Caco-2 (cell line): ENCODE data around the gene SYN1. TPM values are rescaled to one million over a fixed set of nuclear protein-coding genes. Genes with fewer than 3 reads are reported as not detected.
A peak's percentile ranks its signal among the peaks of the same experiment; 100 is the strongest.

Experiments
- BruUV-seq: library from RNA; stranded (reverse); fragments of 400-500 nt; replicated peaks from 2 replicates; lab custom pipeline; 2021; lab: Mats Ljungman, UMichigan
- CTCF ChIA-PET: fragments of 300-600 bp; sonication (Branson Sonifier 250); formaldehyde crosslinking; loops from one replicate; lab custom pipeline; 2022; ENCODE audit warnings: antibody characterized with exemption; lab: Charles Lee
- POLR2A ChIA-PET: fragments of 300-600 bp; sonication (Branson Sonifier 250); formaldehyde crosslinking; loops from one replicate; lab custom pipeline; 2022; ENCODE audit warnings: antibody characterized with exemption; lab: Charles Lee
- DNase-seq, 2 experiments: peaks; one replicate each; pipeline versions ENCODE4 v3.0.0 to v3.0.0-alpha.2; 2020 to 2022
- H3K27me3 ChIP-seq: replicated peaks from 2 replicates; pipeline ENCODE4 v1.6.0; 2011; ENCODE audit warnings: low read length; ENCODE audit not compliant: control insufficient read depth, insufficient read depth
- H3K36me3 ChIP-seq: 2 replicates; pipeline ENCODE4 v1.5.1; 2011; ENCODE audit warnings: low read length; ENCODE audit not compliant: control insufficient read depth, insufficient read depth
- H3K4me1 ChIP-seq: fragments of 250-450 bp; sonication (Bioruptor Pico); 2 replicates; pipeline ENCODE4 v1.5.1; 2020; ENCODE audit warnings: mild to moderate bottlenecking
- H3K4me3 ChIP-seq: 2 replicates; pipeline ENCODE4 v1.5.1; 2011; ENCODE audit warnings: low read depth, mild to moderate bottlenecking, control low read depth, low read length
- H3K9me3 ChIP-seq: fragments of 250-450 bp; sonication (Bioruptor Pico); 2 replicates; pipeline ENCODE4 v1.5.1; 2020; ENCODE audit warnings: mild to moderate bottlenecking, moderate library complexity
- H3K27ac Mint-ChIP-seq: one replicate; pipeline ENCODE4 v1.8.0; 2022; ENCODE audit warnings: mixed read lengths; ENCODE audit not compliant: unreplicated experiment
- H3K27me3 Mint-ChIP-seq: one replicate; pipeline ENCODE4 v1.8.0; 2022; ENCODE audit warnings: mixed read lengths; ENCODE audit not compliant: insufficient read depth, unreplicated experiment
- H3K36me3 Mint-ChIP-seq: one replicate; pipeline ENCODE4 v1.8.0; 2022; ENCODE audit warnings: mild to moderate bottlenecking, mixed read lengths; ENCODE audit not compliant: insufficient read depth, unreplicated experiment
- H3K4me1 Mint-ChIP-seq: one replicate; pipeline ENCODE4 v1.8.0; 2022; ENCODE audit warnings: low read depth, mixed read lengths; ENCODE audit not compliant: unreplicated experiment
- H3K4me3 Mint-ChIP-seq: one replicate; pipeline ENCODE4 v1.8.0; 2022; ENCODE audit warnings: mild to moderate bottlenecking, moderate library complexity, mixed read lengths; ENCODE audit not compliant: unreplicated experiment
- H3K9me3 Mint-ChIP-seq: one replicate; pipeline ENCODE4 v1.8.0; 2022; ENCODE audit warnings: mixed read lengths; ENCODE audit not compliant: unreplicated experiment
- intact Hi-C: fragments of 100-400 bp; cut with micrococcal nuclease; formaldehyde crosslinking; loops from one replicate; pipeline ENCODE4 v1.10.0; 2022; ENCODE audit not compliant: unreplicated experiment
- total RNA-seq: library from RNA; stranded (reverse); gene quantifications from 2 replicates; pipeline ENCODE4 v1.2.3, GENCODE V29; 2022
- TF ChIP-seq, protein P1 (sequence below), 2 experiments: fragments of 200-600 bp in 1 of 2; IDR thresholded peaks; 1 replicate in 1 of 2; 2 replicates in 1 of 2; pipeline versions ENCODE4 v1.5.1 to v1.8.0; 2011 to 2022; ENCODE audit warnings: antibody characterized with exemption in 1 of 2, control low read depth in 1 of 2, inconsistent platforms in 1 of 2, low read depth in 1 of 2, low read length in 1 of 2, mild to moderate bottlenecking in 1 of 2, moderate library complexity in 1 of 2; ENCODE audit not compliant: insufficient read depth in 1 of 2, severe bottlenecking in 1 of 2, unreplicated experiment in 1 of 2

The SYN1 gene
- total RNA-seq, 1 experiment from 2014 or later: not detected

DNA sequence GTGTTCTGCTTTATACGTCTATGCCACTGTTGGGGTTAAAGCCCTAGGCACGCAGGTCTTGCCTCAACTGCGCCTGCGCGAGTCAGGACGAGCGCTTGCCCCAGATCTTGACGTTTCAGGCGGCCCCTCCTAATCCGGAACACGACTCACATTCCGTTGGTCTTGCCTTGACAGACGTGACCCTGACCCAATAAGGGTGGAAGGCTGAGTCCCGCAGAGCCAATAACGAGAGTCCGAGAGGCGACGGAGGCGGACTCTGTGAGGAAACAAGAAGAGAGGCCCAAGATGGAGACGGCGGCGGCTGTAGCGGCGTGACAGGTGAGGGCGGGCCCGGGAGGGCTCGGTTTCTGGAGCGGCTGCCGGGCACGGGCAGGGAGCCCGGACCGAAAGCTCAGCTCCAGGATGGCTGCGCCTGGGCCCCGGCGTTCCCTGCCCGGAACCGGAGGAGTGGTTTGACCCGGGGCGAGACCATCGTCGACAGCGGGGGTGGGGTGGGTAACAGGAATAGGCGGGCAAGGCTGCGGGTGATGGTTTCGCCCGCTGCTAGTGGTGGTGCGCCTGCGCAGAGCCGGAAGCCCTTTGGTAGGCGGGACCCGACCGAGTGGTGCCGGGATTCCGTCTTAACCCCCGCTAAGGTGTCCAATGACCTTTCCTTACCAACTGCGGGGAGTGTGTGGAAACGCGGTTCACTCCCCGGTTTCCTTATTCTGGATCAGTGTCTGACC is 58.6 kb downstream of the SYN1 start, which contains the start of gene ARAF:
Gene ARAF (plus strand): TSS at position 272 of the 725 bp plus-strand sequence. CDS start 1,763 bp downstream, outside the sequence.
- Histone ChIP-seq H3K4me3 (peak within 1 kb of the TSS; percentile 64), H3K36me3 (no peaks in the 10 kb centered on the region), H3K27me3 (no peaks in the 10 kb centered on the region), H3K4me1 (no peaks in the 10 kb centered on the region), H3K9me3 (no peaks in the 10 kb centered on the region)
- peaks cover 7% of the 10 kb centered on the region for H3K4me1 Mint-ChIP-seq
- DNase-seq: peak; percentile 97 to 99
- TF ChIP-seq, protein P1, sequence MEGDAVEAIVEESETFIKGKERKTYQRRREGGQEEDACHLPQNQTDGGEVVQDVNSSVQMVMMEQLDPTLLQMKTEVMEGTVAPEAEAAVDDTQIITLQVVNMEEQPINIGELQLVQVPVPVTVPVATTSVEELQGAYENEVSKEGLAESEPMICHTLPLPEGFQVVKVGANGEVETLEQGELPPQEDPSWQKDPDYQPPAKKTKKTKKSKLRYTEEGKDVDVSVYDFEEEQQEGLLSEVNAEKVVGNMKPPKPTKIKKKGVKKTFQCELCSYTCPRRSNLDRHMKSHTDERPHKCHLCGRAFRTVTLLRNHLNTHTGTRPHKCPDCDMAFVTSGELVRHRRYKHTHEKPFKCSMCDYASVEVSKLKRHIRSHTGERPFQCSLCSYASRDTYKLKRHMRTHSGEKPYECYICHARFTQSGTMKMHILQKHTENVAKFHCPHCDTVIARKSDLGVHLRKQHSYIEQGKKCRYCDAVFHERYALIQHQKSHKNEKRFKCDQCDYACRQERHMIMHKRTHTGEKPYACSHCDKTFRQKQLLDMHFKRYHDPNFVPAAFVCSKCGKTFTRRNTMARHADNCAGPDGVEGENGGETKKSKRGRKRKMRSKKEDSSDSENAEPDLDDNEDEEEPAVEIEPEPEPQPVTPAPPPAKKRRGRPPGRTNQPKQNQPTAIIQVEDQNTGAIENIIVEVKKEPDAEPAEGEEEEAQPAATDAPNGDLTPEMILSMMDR (IDR thresholded peaks at IDR 0.05; ENCODE audit: insufficient read depth in 1 of 2, low read depth in 1 of 2, low read length in 1 of 2, severe bottlenecking in 1 of 2, unreplicated experiment in 1 of 2): no peak
- ChIA-PET POLR2A (no interaction called here), CTCF (no interaction called here)
- no TSS peak for BruUV-seq
- H3K9me3 Mint-ChIP-seq: no peaks in the 10 kb centered on the region
- peak within 1 kb of the TSS; percentile 99 for H3K27ac Mint-ChIP-seq
- intact Hi-C loops: loop anchor here (1.0 to 2.0 kb wide), 3 partner anchors 20 to 90 kb away; partner anchors contain the start of genes CFP and ELK1
- H3K36me3 Mint-ChIP-seq: peaks cover 15% of the 10 kb centered on the region
- peak within 1 kb of the TSS; percentile 98 for H3K4me3 Mint-ChIP-seq
- no peaks in the 10 kb centered on the region for H3K27me3 Mint-ChIP-seq

DNA sequence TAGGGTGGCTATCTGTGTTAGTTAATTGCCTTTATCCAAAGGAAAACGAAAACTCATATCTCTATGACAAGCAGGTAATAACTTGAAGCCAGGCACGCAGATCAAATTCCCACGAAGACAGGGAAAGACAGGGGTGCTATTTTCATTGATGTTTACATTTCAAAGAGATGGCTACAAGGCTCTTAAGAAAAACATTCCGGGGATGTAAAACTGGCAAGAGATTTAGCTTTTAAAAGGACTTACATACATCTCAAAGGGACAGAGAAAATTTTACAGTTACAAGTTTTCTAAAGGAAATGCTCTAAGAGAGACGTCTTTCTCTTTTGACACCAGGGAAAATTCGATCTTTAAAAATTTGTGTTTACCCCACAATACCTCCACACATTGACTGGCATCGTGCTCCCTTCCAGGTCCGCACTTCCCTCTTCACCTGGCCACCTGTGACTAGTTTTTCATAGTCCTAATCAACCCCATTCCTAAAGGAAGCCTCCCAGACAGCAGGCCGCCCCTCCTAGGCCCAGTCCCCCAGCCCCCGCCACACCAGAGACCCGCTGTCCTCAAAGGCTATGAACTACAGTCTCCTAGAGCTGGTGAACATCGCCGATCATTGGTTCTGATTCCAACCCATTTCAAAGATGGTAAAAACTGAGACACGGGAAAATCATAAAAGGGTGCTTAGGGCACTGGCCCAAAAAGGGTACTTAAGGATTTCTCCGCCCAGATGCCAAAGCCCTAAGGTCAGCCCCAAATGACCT is 59.3 kb downstream of the SYN1 start:
- H3K4me1 ChIP-seq: no peaks in the 10 kb centered on the region
- DNase-seq: no peak
- H3K27ac Mint-ChIP-seq: peak overlapping the region; percentile 99
- H3K4me3 Mint-ChIP-seq: peak overlapping the region; percentile 98
- POLR2A ChIA-PET: no interaction called here
- H3K27me3 Mint-ChIP-seq: no peaks in the 10 kb centered on the region
- H3K9me3 ChIP-seq: no peaks in the 10 kb centered on the region
- no peaks in the 10 kb centered on the region for H3K27me3 ChIP-seq
- no peaks in the 10 kb centered on the region for H3K9me3 Mint-ChIP-seq
- peaks cover 19% of the 10 kb centered on the region for H3K36me3 Mint-ChIP-seq
- TSS peak; percentile 74 for BruUV-seq
- TF ChIP-seq, protein P1 (IDR thresholded peaks at IDR 0.05; ENCODE audit: insufficient read depth in 1 of 2, low read depth in 1 of 2, low read length in 1 of 2, severe bottlenecking in 1 of 2, unreplicated experiment in 1 of 2): no peak
- intact Hi-C loops: loop anchor here (2.0 kb wide), 1 partner anchor 90 kb away; the partner anchor contains the start of gene ELK1
- CTCF ChIA-PET: no interaction called here
- H3K4me1 Mint-ChIP-seq: peaks cover 12% of the 10 kb centered on the region
- no peaks in the 10 kb centered on the region for H3K36me3 ChIP-seq
- peak overlapping the region; percentile 44 for H3K4me3 ChIP-seq

DNA sequence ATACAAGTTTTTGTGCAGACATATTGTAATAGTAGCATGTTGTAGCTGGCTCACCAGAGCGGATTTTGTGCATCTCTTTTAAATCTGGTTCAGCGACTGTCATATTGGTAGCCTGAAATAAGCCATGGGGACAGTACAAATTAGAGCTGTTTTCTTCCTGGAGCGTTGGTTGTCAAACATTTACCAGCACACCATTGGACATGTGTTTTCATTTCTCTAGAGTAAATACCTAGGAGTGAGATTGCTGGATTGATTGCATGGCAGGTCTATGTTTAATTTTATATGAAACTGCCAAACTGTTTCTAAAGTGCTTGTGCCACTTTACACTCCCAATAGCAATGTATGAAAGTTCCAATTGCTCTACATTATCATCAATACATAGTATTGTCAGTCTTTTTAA is 61.2 kb downstream of the SYN1 start:
- no peaks in the 10 kb centered on the region for H3K9me3 ChIP-seq
- intact Hi-C loops: no loop called here
- H3K4me1 Mint-ChIP-seq: peaks cover 12% of the 10 kb centered on the region
- H3K27ac Mint-ChIP-seq: no peak overlapping the region
- H3K36me3 Mint-ChIP-seq: peaks cover 16% of the 10 kb centered on the region
- no peak overlapping the region for H3K4me3 Mint-ChIP-seq
- no peak overlapping the region for H3K4me3 ChIP-seq
- no peaks in the 10 kb centered on the region for H3K4me1 ChIP-seq
- H3K9me3 Mint-ChIP-seq: no peaks in the 10 kb centered on the region
- H3K27me3 ChIP-seq: no peaks in the 10 kb centered on the region
- BruUV-seq: no TSS peak
- TF ChIP-seq, protein P1 (IDR thresholded peaks at IDR 0.05; ENCODE audit: insufficient read depth in 1 of 2, low read depth in 1 of 2, low read length in 1 of 2, severe bottlenecking in 1 of 2, unreplicated experiment in 1 of 2): no peak
- no peaks in the 10 kb centered on the region for H3K36me3 ChIP-seq
- no peak for DNase-seq
- ChIA-PET CTCF (no interaction called here), POLR2A (no interaction called here)
- no peaks in the 10 kb centered on the region for H3K27me3 Mint-ChIP-seq
